CD4-positive, alpha-beta T cell treated with Interleukin-10 for 1 hour (primary cell): ENCODE measurements around the gene OR51Q1.

Experiments
- DNase-seq: peaks from one replicate; pipeline ENCODE4 v3.0.0-alpha.2; 2020

The OR51Q1 gene

GRCh38 chr11:5421811-5422210 lies at the start of gene OR51Q1:
Gene OR51Q1, plus strand, starts transcription at chr11:5422111. Its CDS starts 90 bp downstream, at chr11:5422201.
- DNase-seq: no peak

- peak; percentile 21 for DNase-seq
These were observed 41.1 kb upstream of the OR51Q1 start for GRCh38 chr11:5380740-5381342.

GRCh38 chr11:5383576-5383975 lies 38.3 kb upstream of the OR51Q1 start, which contains the start of gene OR51M1:
Gene OR51M1, plus strand, starts transcription at chr11:5383812. Its CDS starts 5,587 bp downstream, at chr11:5389399.
- no peak for DNase-seq

- no peak for DNase-seq
These were observed 37.6 kb upstream of the OR51Q1 start for GRCh38 chr11:5384335-5384734.

GRCh38 chr11:5390210-5390609 lies 31.7 kb upstream of the OR51Q1 start:
- no peak for DNase-seq

- DNase-seq: no peak
These were observed 27.8 kb upstream of the OR51Q1 start for GRCh38 chr11:5394091-5394490.

- DNase-seq: no peak
These were observed 23.0 kb upstream of the OR51Q1 start for GRCh38 chr11:5398936-5399335.

GRCh38 chr11:5405173-5405572 lies 16.7 kb upstream of the OR51Q1 start:
- no peak for DNase-seq

- no peak for DNase-seq
These were observed 918 bp upstream of the OR51Q1 start for GRCh38 chr11:5420993-5421392.

GRCh38 chr11:5423131-5423530 lies 1.2 kb downstream of the OR51Q1 start:
- DNase-seq: no peak

GRCh38 chr11:5441414-5441813 lies 19.5 kb downstream of the OR51Q1 start, which contains the start of gene OR51I1:
Gene OR51I1, minus strand, starts transcription at chr11:5441514. Its CDS starts 0 bp downstream, at chr11:5441514.
- DNase-seq: no peak

GRCh38 chr11:5443835-5444393 lies 22.0 kb downstream of the OR51Q1 start:
- DNase-seq: no peak

- DNase-seq: no peak
These were observed 27.1 kb downstream of the OR51Q1 start, which contains the start of gene OR51I2 for GRCh38 chr11:5449023-5449422. Gene OR51I2, plus strand, starts transcription at chr11:5449323. Its CDS starts 4,166 bp downstream, at chr11:5453489.

- DNase-seq: no peak
These were observed 27.5 kb downstream of the OR51Q1 start for GRCh38 chr11:5449432-5449831.

- no peak for DNase-seq
These were observed 39.2 kb downstream of the OR51Q1 start for GRCh38 chr11:5460983-5461621.

GRCh38 chr11:5467527-5467926 lies 45.6 kb downstream of the OR51Q1 start:
- no peak for DNase-seq
